Mesenchymal stem cell (in vitro differentiated cells and primary cell): Measurements from ENCODE around the gene HCN4.

Source experiments
- DNase-seq: peaks from one replicate; pipeline ENCODE4 v3.0.0-alpha.2; 2013
- H2AFZ ChIP-seq: one replicate; pipeline ENCODE4 v1.6.1; 2013; ENCODE audit warnings: low read depth, mild to moderate bottlenecking, control low read depth, inconsistent platforms, low read length, moderate library complexity
- H2AK5ac ChIP-seq: 2 replicates; pipeline ENCODE4 v1.6.1; 2013; ENCODE audit warnings: low read length, moderate library complexity, mild to moderate bottlenecking, inconsistent platforms; ENCODE audit not compliant: severe bottlenecking
- H2BK120ac ChIP-seq: one replicate; pipeline ENCODE4 v1.6.1; 2013; ENCODE audit warnings: low read depth, mild to moderate bottlenecking, inconsistent platforms, low read length, moderate library complexity
- H2BK12ac ChIP-seq, 2 experiments: one replicate each; pipeline ENCODE4 v1.6.1; 2013; ENCODE audit warnings: inconsistent platforms in 2 of 2, low read length in 2 of 2, mild to moderate bottlenecking in 2 of 2, moderate library complexity in 2 of 2, control low read depth in 1 of 2
- H2BK15ac ChIP-seq: one replicate; pipeline ENCODE4 v1.6.1; 2013; ENCODE audit warnings: mild to moderate bottlenecking, low read depth, inconsistent platforms; ENCODE audit not compliant: poor library complexity, severe bottlenecking
- H2BK5ac ChIP-seq: 2 replicates; pipeline ENCODE4 v1.6.1; 2013; ENCODE audit warnings: low read depth, mild to moderate bottlenecking, low read length, control low read depth, inconsistent platforms; ENCODE audit not compliant: poor library complexity, severe bottlenecking
- H3K14ac ChIP-seq, 2 experiments: one replicate each; pipeline ENCODE4 v1.6.1; 2013; ENCODE audit warnings: inconsistent platforms in 2 of 2, low read length in 2 of 2, control low read depth in 1 of 2, mild to moderate bottlenecking in 1 of 2, moderate library complexity in 1 of 2
- H3K18ac ChIP-seq, 2 experiments: one replicate each; pipeline ENCODE4 v1.6.1; 2013; ENCODE audit warnings: inconsistent platforms in 2 of 2, low read length in 2 of 2, control low read depth in 1 of 2, low read depth in 1 of 2, mild to moderate bottlenecking in 1 of 2
- H3K23ac ChIP-seq, 2 experiments: one replicate each; pipeline ENCODE4 v1.6.1; 2013; ENCODE audit warnings: inconsistent platforms in 2 of 2, low read length in 2 of 2, mild to moderate bottlenecking in 2 of 2, moderate library complexity in 2 of 2, control low read depth in 1 of 2
- H3K27ac ChIP-seq: 2 replicates; pipeline ENCODE4 v1.5.1; 2013; ENCODE audit warnings: mild to moderate bottlenecking, moderate library complexity, low read length, control low read depth, inconsistent platforms; ENCODE audit not compliant: poor library complexity, severe bottlenecking
- H3K27me3 ChIP-seq, 2 experiments: 2 replicates each; pipeline versions ENCODE4 v1.6.1 to v1.7.0; 2013; ENCODE audit warnings: low read length in 2 of 2, mild to moderate bottlenecking in 2 of 2, moderate library complexity in 2 of 2, control low read depth in 1 of 2, inconsistent platforms in 1 of 2; ENCODE audit not compliant: control insufficient read depth in 1 of 2, insufficient read depth in 1 of 2
- H3K36me3 ChIP-seq, 2 experiments: 2 replicates each; pipeline versions ENCODE4 v1.6.1 to v1.7.0; 2013; ENCODE audit warnings: low read length in 2 of 2, control low read depth in 1 of 2, inconsistent platforms in 1 of 2, low read depth in 1 of 2, mild to moderate bottlenecking in 1 of 2; ENCODE audit not compliant: insufficient read depth in 2 of 2, control insufficient read depth in 1 of 2
- H3K4ac ChIP-seq, 2 experiments: one replicate each; pipeline ENCODE4 v1.6.1; 2013; ENCODE audit warnings: inconsistent platforms in 2 of 2, low read length in 2 of 2, mild to moderate bottlenecking in 2 of 2, moderate library complexity in 2 of 2, control low read depth in 1 of 2, low read depth in 1 of 2
- H3K4me1 ChIP-seq: 2 replicates; pipeline ENCODE4 v1.6.1; 2013; ENCODE audit warnings: low read depth, low read length, control low read depth; ENCODE audit not compliant: control insufficient read depth, insufficient read depth
- H3K4me2 ChIP-seq: 2 replicates; pipeline ENCODE4 v1.6.1; 2013; ENCODE audit warnings: low read length, mild to moderate bottlenecking, inconsistent platforms; ENCODE audit not compliant: poor library complexity, severe bottlenecking
- H3K4me3 ChIP-seq, 2 experiments: 2 replicates each; pipeline versions ENCODE4 v1.5.1 to v1.7.0; 2013; ENCODE audit warnings: low read length in 2 of 2, mild to moderate bottlenecking in 2 of 2, control low read depth in 1 of 2, low read depth in 1 of 2; ENCODE audit not compliant: insufficient read depth in 1 of 2
- H3K79me1 ChIP-seq: replicated peaks from 2 replicates; pipeline ENCODE4 v1.6.1; 2013; ENCODE audit warnings: mild to moderate bottlenecking, control low read depth, low read length, inconsistent platforms; ENCODE audit not compliant: poor library complexity, severe bottlenecking
- H3K9ac ChIP-seq: 2 replicates; pipeline ENCODE4 v1.7.0; 2013; ENCODE audit warnings: mild to moderate bottlenecking, low read length, moderate library complexity
- H3K9me3 ChIP-seq: 2 replicates; pipeline ENCODE4 v1.7.0; 2013; ENCODE audit warnings: mild to moderate bottlenecking, low read length; ENCODE audit not compliant: control insufficient read depth
- H4K8ac ChIP-seq: one replicate; pipeline ENCODE4 v1.6.1; 2013; ENCODE audit warnings: inconsistent platforms, mild to moderate bottlenecking, low read length, moderate library complexity
- H4K91ac ChIP-seq: one replicate; pipeline ENCODE4 v1.6.1; 2013; ENCODE audit warnings: mild to moderate bottlenecking, low read length, inconsistent platforms
- WGBS: methylation state at CpG from one replicate; pipeline ENCODE4 v1.1.7; 2013; ENCODE audit warnings: mixed read lengths; 5-methylcytosine and 5-hydroxymethylcytosine counted together

The HCN4 gene

GRCh38 chr15:73349191-73349590 lies 19.6 kb downstream of the HCN4 start:
- Histone ChIP-seq H3K27ac (no peak overlapping the region), H3K18ac (no peak overlapping the region), H3K9me3 (no peaks in the 10 kb centered on the region), H2BK5ac (no peak overlapping the region), H3K4me2 (no peak overlapping the region), H4K8ac (no peak overlapping the region), H2BK15ac (no peak overlapping the region), H3K79me1 (no peaks in the 10 kb centered on the region), H3K9ac (no peak overlapping the region), H3K27me3 (peaks cover 64 to 93% of the 10 kb centered on the region in 2 experiments), H3K14ac (no peak overlapping the region), H3K4me3 (no peak overlapping the region), H2BK120ac (no peak overlapping the region), H3K4me1 (peaks cover under 1% of the 10 kb centered on the region), H2AK5ac (no peak overlapping the region), H3K4ac (no peak overlapping the region), H3K23ac (no peak overlapping the region), H2AFZ (no peak overlapping the region), H4K91ac (no peak overlapping the region), H2BK12ac (no peak overlapping the region), H3K36me3 (no peaks in the 10 kb centered on the region)
- DNase-seq = no peak

- 37% methylated on average over 9 of the region's 9 CpGs for WGBS
- H3K36me3 ChIP-seq = no peaks in the 10 kb centered on the region
Observed at GRCh38 chr15:73346735-73347312, 21.9 kb downstream of the HCN4 start.

GRCh38 chr15:73345658-73346057 lies 23.1 kb downstream of the HCN4 start:
- H2BK5ac ChIP-seq = no peak overlapping the region
- H3K4me1 ChIP-seq = peaks cover 7% of the 10 kb centered on the region
- no peaks in the 10 kb centered on the region for H3K79me1 ChIP-seq
- no peak overlapping the region for H2BK120ac ChIP-seq
- no peak overlapping the region for H3K4me3 ChIP-seq
- H3K27me3 ChIP-seq = peaks cover 29 to 66% of the 10 kb centered on the region in 2 experiments
- H4K91ac ChIP-seq = no peak overlapping the region
- no peak overlapping the region for H3K14ac ChIP-seq
- WGBS = 78% methylated on average over 2 of the region's 7 CpGs
- no peak overlapping the region for H3K4ac ChIP-seq
- no peak overlapping the region for H2BK12ac ChIP-seq
- H3K4me2 ChIP-seq = no peak overlapping the region
- peaks cover 10% of the 10 kb centered on the region for H3K9me3 ChIP-seq
- H3K23ac ChIP-seq = no peak overlapping the region
- no peak overlapping the region for H3K9ac ChIP-seq
- H4K8ac ChIP-seq = no peak overlapping the region
- H2AFZ ChIP-seq = no peak overlapping the region
- H2AK5ac ChIP-seq = no peak overlapping the region
- no peak for DNase-seq
- no peak overlapping the region for H2BK15ac ChIP-seq
- H3K27ac ChIP-seq = no peak overlapping the region
- no peak overlapping the region for H3K18ac ChIP-seq
- H3K36me3 ChIP-seq = no peaks in the 10 kb centered on the region

More at GRCh38 chr15:73346735-73347312, 21.9 kb downstream of the HCN4 start:
- no peak overlapping the region for H2BK15ac ChIP-seq
- no peak overlapping the region for H4K8ac ChIP-seq
- peaks cover 10% of the 10 kb centered on the region for H3K9me3 ChIP-seq
- H3K14ac ChIP-seq = no peak overlapping the region
- no peak overlapping the region for H2BK12ac ChIP-seq
- peaks cover 7% of the 10 kb centered on the region for H3K4me1 ChIP-seq
- H3K79me1 ChIP-seq = no peaks in the 10 kb centered on the region
- H3K4me3 ChIP-seq = no peak overlapping the region
- H3K4ac ChIP-seq = no peak overlapping the region
- peak; percentile 42 for DNase-seq
- peaks cover 41 to 74% of the 10 kb centered on the region in 2 experiments for H3K27me3 ChIP-seq
- no peak overlapping the region for H3K4me2 ChIP-seq
- no peak overlapping the region for H3K27ac ChIP-seq
- no peak overlapping the region for H2BK5ac ChIP-seq
- no peak overlapping the region for H2AFZ ChIP-seq
- H3K18ac ChIP-seq = no peak overlapping the region
- no peak overlapping the region for H2AK5ac ChIP-seq
- H4K91ac ChIP-seq = no peak overlapping the region
- H3K9ac ChIP-seq = no peak overlapping the region
- H2BK120ac ChIP-seq = no peak overlapping the region
- H3K23ac ChIP-seq = no peak overlapping the region

- no peak overlapping the region for H2BK12ac ChIP-seq
- H3K27me3 ChIP-seq = peaks cover 19 to 60% of the 10 kb centered on the region in 2 experiments
- no peak overlapping the region for H3K4ac ChIP-seq
- H2BK5ac ChIP-seq = no peak overlapping the region
- no peak overlapping the region for H3K4me3 ChIP-seq
- H3K27ac ChIP-seq = no peak overlapping the region
- 41% methylated on average over 3 of the region's 3 CpGs for WGBS
- H3K9ac ChIP-seq = no peak overlapping the region
- no peak overlapping the region for H3K23ac ChIP-seq
- no peaks in the 10 kb centered on the region for H3K36me3 ChIP-seq
- no peak overlapping the region for H3K4me2 ChIP-seq
- peaks cover 7% of the 10 kb centered on the region for H3K4me1 ChIP-seq
- H4K8ac ChIP-seq = no peak overlapping the region
- peaks cover 10% of the 10 kb centered on the region for H3K9me3 ChIP-seq
- H2AFZ ChIP-seq = no peak overlapping the region
- H2BK15ac ChIP-seq = no peak overlapping the region
- no peaks in the 10 kb centered on the region for H3K79me1 ChIP-seq
- H2AK5ac ChIP-seq = no peak overlapping the region
- H4K91ac ChIP-seq = no peak overlapping the region
- no peak overlapping the region for H2BK120ac ChIP-seq
- no peak overlapping the region for H3K18ac ChIP-seq
- DNase-seq = peak; percentile 22
- H3K14ac ChIP-seq = no peak overlapping the region
Observed at GRCh38 chr15:73344056-73344455, 24.7 kb downstream of the HCN4 start.
